HCT116 (cell line): ENCODE data around the gene C1orf159. TPM values are rescaled to one million over a fixed set of nuclear protein-coding genes. Genes with fewer than 3 reads are reported as not detected.

Experiments
- ATAC-seq: fragments of 200-7000 bp; cut with Tn5 transposase; 2 replicates; pipeline ENCODE4 v1.9.1; 2020; ENCODE audit warnings: mild to moderate bottlenecking, moderate library complexity
- BruUV-seq: library from RNA; stranded (reverse); fragments of 400-500 nt; replicated peaks from 2 replicates; lab custom pipeline; 2021; lab: Mats Ljungman, UMichigan
- CTCF ChIA-PET: fragments of 300-600 bp; sonication (Branson Sonifier 250); formaldehyde crosslinking; loops from one replicate; lab custom pipeline; 2021; ENCODE audit warnings: antibody characterized with exemption; lab: Charles Lee
- POLR2A ChIA-PET: fragments of 300-600, 350-600 bp; sonication (Branson Sonifier 250); formaldehyde crosslinking; loops from one replicate; lab custom pipeline; 2021; ENCODE audit warnings: antibody characterized with exemption; lab: Charles Lee
- RAD21 ChIA-PET, 2 experiments: fragments of 300-600 bp; sonication (Branson Sonifier 250); formaldehyde crosslinking; loops; one replicate each; lab custom pipeline; 2023; ENCODE audit warnings: low total read pairs in 2 of 2; ENCODE audit not compliant: uncharacterized antibody in 2 of 2, unreplicated experiment in 2 of 2, low non-redundant PET in 1 of 2; lab: Charles Lee
- DNase-seq: peaks from one replicate; pipeline ENCODE4 v3.0.0-alpha.2; 2010; ENCODE audit warnings: low read depth, low spot score
- H2AFZ ChIP-seq: fragments of 200-600 bp; shearing (Covaris generic), sonication (generic); 2 replicates; pipeline ENCODE4 v1.6.1; 2017; ENCODE audit warnings: low read depth, mixed run types, mixed read lengths, antibody characterized with exemption, low read length; ENCODE audit not compliant: poor library complexity, severe bottlenecking
- H3K27ac ChIP-seq: 2 replicates; pipeline ENCODE4 v1.5.1; 2012; ENCODE audit warnings: low read depth, low read length
- H3K27me3 ChIP-seq: fragments of 200-600 bp; sonication (generic); 2 replicates; pipeline ENCODE4 v1.6.1; 2016; ENCODE audit warnings: mixed run types, low read length, mixed read lengths; ENCODE audit not compliant: insufficient read depth
- H3K36me3 ChIP-seq, 2 experiments: fragments of 200-500 bp in 1 of 2; fragments of 200-600 bp in 1 of 2; sonication (Bioruptor generic) in 1 of 2; sonication (generic) in 1 of 2; 2 replicates each; pipeline versions ENCODE4 v1.5.1 to v1.6.1; 2014 to 2016; ENCODE audit warnings: low read length in 2 of 2, inconsistent platforms in 1 of 2, mixed read lengths in 1 of 2, mixed run types in 1 of 2; ENCODE audit not compliant: insufficient read depth in 2 of 2, control insufficient read depth in 1 of 2
- H3K4me1 ChIP-seq, 2 experiments: fragments of 200-600 bp in 1 of 2; sonication (generic) in 1 of 2; 2 replicates each; pipeline versions ENCODE4 v1.5.1 to v1.6.1; 2012 to 2017; ENCODE audit warnings: low read length in 2 of 2, inconsistent platforms in 1 of 2, mild to moderate bottlenecking in 1 of 2, mixed read lengths in 1 of 2, mixed run types in 1 of 2, moderate library complexity in 1 of 2; ENCODE audit not compliant: insufficient read depth in 2 of 2, control insufficient read depth in 1 of 2
- H3K4me2 ChIP-seq: fragments of 200-600 bp; sonication (generic); 2 replicates; pipeline ENCODE4 v1.6.1; 2017; ENCODE audit warnings: mixed run types, low read length, mixed read lengths
- H3K4me3 ChIP-seq, 2 experiments: fragments of 200-600 bp in 1 of 2; sonication (generic) in 1 of 2; replicated peaks in 1 of 2; 2 replicates each; pipeline ENCODE4 v1.5.1; 2011 to 2016; ENCODE audit warnings: low read length in 2 of 2, control low read depth in 1 of 2, low read depth in 1 of 2, mild to moderate bottlenecking in 1 of 2, mixed read lengths in 1 of 2, mixed run types in 1 of 2
- H3K79me2 ChIP-seq: fragments of 200-600 bp; sonication (generic); 2 replicates; pipeline ENCODE4 v1.6.1; 2017; ENCODE audit warnings: mild to moderate bottlenecking, mixed run types, low read length, moderate library complexity, mixed read lengths; ENCODE audit not compliant: insufficient read depth
- H3K9ac ChIP-seq: fragments of 200-600 bp; sonication (generic); 2 replicates; pipeline ENCODE4 v1.6.1; 2016; ENCODE audit warnings: low read length, mixed read lengths
- H3K9me2 ChIP-seq: fragments of 200-600 bp; sonication (generic), shearing (Covaris generic); 2 replicates; pipeline ENCODE4 v1.6.1; 2017; ENCODE audit warnings: mixed run types, mild to moderate bottlenecking, moderate library complexity; ENCODE audit not compliant: insufficient read depth
- H3K9me3 ChIP-seq, 2 experiments: fragments of 200-500 bp in 1 of 2; fragments of 200-600 bp in 1 of 2; sonication (Bioruptor generic) in 1 of 2; sonication (generic) in 1 of 2; 2 replicates each; pipeline ENCODE4 v1.6.1; 2014 to 2017; ENCODE audit warnings: low read length in 2 of 2, mixed read lengths in 2 of 2, inconsistent platforms in 1 of 2, low read depth in 1 of 2, mild to moderate bottlenecking in 1 of 2, mixed run types in 1 of 2, moderate library complexity in 1 of 2; ENCODE audit not compliant: control insufficient read depth in 1 of 2, insufficient read depth in 1 of 2
- H4K20me1 ChIP-seq: fragments of 200-600 bp; sonication (generic), shearing (Covaris generic); 2 replicates; pipeline ENCODE4 v1.6.1; 2017; ENCODE audit warnings: mixed run types, mild to moderate bottlenecking, moderate library complexity; ENCODE audit not compliant: insufficient read depth
- CBX3 ChIP-seq: IDR thresholded peaks from 2 replicates; pipeline ENCODE4 v1.6.1; 2012; ENCODE audit warnings: low read depth
- EGR1 ChIP-seq: IDR thresholded peaks from 2 replicates; pipeline ENCODE4 v1.6.1; 2012; ENCODE audit warnings: low read depth
- ELF1 ChIP-seq: IDR thresholded peaks from 2 replicates; pipeline ENCODE4 v1.6.1; 2012; ENCODE audit warnings: low read depth, borderline replicate concordance
- EZH2 ChIP-seq: fragments of 200-600 bp; sonication (generic); IDR thresholded peaks from 2 replicates; pipeline ENCODE4 v1.6.1; 2017; ENCODE audit warnings: antibody characterized with exemption, mixed run types
- EZH2phosphoT487 ChIP-seq: fragments of 200-600 bp; IDR thresholded peaks from 2 replicates; pipeline ENCODE4 v1.6.1; 2018; ENCODE audit warnings: antibody characterized with exemption, borderline replicate concordance
- FOSL1 ChIP-seq: IDR thresholded peaks from 2 replicates; pipeline ENCODE4 v1.6.1; 2012; ENCODE audit warnings: low read depth
- SIN3A ChIP-seq: IDR thresholded peaks from 2 replicates; pipeline ENCODE4 v1.6.1; 2012; ENCODE audit warnings: low read depth
- ZNF274 ChIP-seq: fragments of 200-500 bp; sonication (Bioruptor generic); IDR thresholded peaks from 2 replicates; pipeline ENCODE4 v1.6.1; 2014; ENCODE audit warnings: mild to moderate bottlenecking, low read depth, low read length, inconsistent platforms
- intact Hi-C: fragments of 100-400 bp; cut with micrococcal nuclease; formaldehyde crosslinking; loops from 2 replicates; pipeline ENCODE4 v1.10.0; 2022
- total RNA-seq: library from RNA; stranded (reverse); gene quantifications from one replicate; pipeline ENCODE4 v1.2.1, GENCODE V29; 2021; ENCODE audit not compliant: unreplicated experiment

Gene C1orf159
- total RNA-seq, 1 experiment from 2014 or later = 22.7 TPM

GRCh38 chr1:1122981-1123480 lies 7.1 kb upstream of the C1orf159 start:
- H3K27me3 ChIP-seq = no peaks in the 10 kb centered on the region
- H3K27ac ChIP-seq = no peak overlapping the region
- ATAC-seq = no peak
- intact Hi-C loops = loop anchor here (2.0 kb wide), 3 partner anchors 108 to 168 kb away; no protein-coding TSS in a partner anchor
- peaks cover 2 to 10% of the 10 kb centered on the region in 2 experiments; a peak in 3 of 4 replicates for H3K4me1 ChIP-seq
- RAD21 ChIA-PET = interaction anchor here (0.8 to 1.5 kb wide), 9 partner anchors 41 to 169 kb away, joined by 3 to 7 read pairs (median 3); no protein-coding TSS in a partner anchor
- no peaks in the 10 kb centered on the region for H3K36me3 ChIP-seq
- peaks cover 0 to 7% of the 10 kb centered on the region in 2 experiments; a peak in 1 of 4 replicates for H3K9me3 ChIP-seq
- TF ChIP-seq EZH2 = no peak
- TF ChIP-seq ELF1 = no peak
- TF ChIP-seq EZH2phosphoT487 = no peak
- TF ChIP-seq EGR1 = no peak
- no peak for TF ChIP-seq ZNF274
- TF ChIP-seq FOSL1 = no peak
- TF ChIP-seq CBX3 = no peak
- no peak for TF ChIP-seq SIN3A
- TF ChIP-seq, all 23 proteins: peak for 0
- no peak for DNase-seq
- no peak overlapping the region for H3K9ac ChIP-seq
- ChIA-PET POLR2A (no interaction called here), CTCF (interaction anchor here (1.0 to 2.0 kb wide), 5 partner anchors 108 to 182 kb away, joined by 3 to 30 read pairs (median 10); no protein-coding TSS in a partner anchor)
- no peaks in the 10 kb centered on the region for H3K9me2 ChIP-seq
- BruUV-seq = no TSS peak
- no peaks in the 10 kb centered on the region for H4K20me1 ChIP-seq
- no peak overlapping the region for H3K4me3 ChIP-seq
- H3K79me2 ChIP-seq = no peaks in the 10 kb centered on the region
- H2AFZ ChIP-seq = no peak overlapping the region
- no peak overlapping the region for H3K4me2 ChIP-seq
